PC-3 (cell line): Measurements from ENCODE around the gene MCF2L2. TPM values are rescaled to one million over a fixed set of nuclear protein-coding genes. Genes with fewer than 3 reads are reported as not detected.
"Not testable (repeated sequence)": the region's sequence is repeated elsewhere in the genome, so short reads cannot be mapped to it uniquely, and the experiment has no call there.

Experiments
- ATAC-seq: fragments of 200-7000 bp; cut with Tn5 transposase; 2 replicates; pipeline ENCODE4 v1.9.1; 2020; ENCODE audit warnings: mild to moderate bottlenecking, moderate library complexity
- BruUV-seq: library from RNA; stranded (reverse); fragments of 400-500 nt; replicated peaks from 2 replicates; lab custom pipeline; 2021; lab: Mats Ljungman, UMichigan
- CTCF ChIA-PET: fragments of 300-600 bp; sonication (Branson Sonifier 250); formaldehyde crosslinking; loops from one replicate; lab custom pipeline; 2022; ENCODE audit warnings: antibody characterized with exemption; lab: Charles Lee
- POLR2A ChIA-PET: fragments of 300-600 bp; sonication (Branson Sonifier 250); formaldehyde crosslinking; loops from one replicate; lab custom pipeline; 2022; ENCODE audit warnings: antibody characterized with exemption; ENCODE audit not compliant: unreplicated experiment; lab: Charles Lee
- DNase-seq: peaks from one replicate; pipeline ENCODE4 v3.0.0-alpha.2; 2015
- H2AFZ ChIP-seq: fragments of 300-600 bp; sonication (generic); 2 replicates; pipeline ENCODE4 v1.6.0; 2016; ENCODE audit warnings: antibody characterized with exemption, low read length
- H3F3A ChIP-seq: fragments of 300-600 bp; sonication (generic); one replicate; pipeline ENCODE4 v1.6.0; 2017; ENCODE audit warnings: antibody characterized with exemption, low read length, control low read depth, mild to moderate bottlenecking; ENCODE audit not compliant: unreplicated experiment
- H3K27ac ChIP-seq: fragments of 300-600 bp; sonication (generic); 2 replicates; pipeline ENCODE4 v1.5.1; 2016; ENCODE audit warnings: mild to moderate bottlenecking, low read length
- H3K27me3 ChIP-seq: fragments of 300-600 bp; sonication (generic); 2 replicates; pipeline ENCODE4 v1.6.1; 2016; ENCODE audit warnings: low read length, mixed read lengths
- H3K36me3 ChIP-seq: fragments of 300-600 bp; sonication (generic); 2 replicates; pipeline ENCODE4 v1.6.1; 2016; ENCODE audit warnings: low read depth, mixed run types, low read length, mixed read lengths
- H3K4me1 ChIP-seq: fragments of 300-600 bp; sonication (generic); 2 replicates; pipeline ENCODE4 v1.5.1; 2016; ENCODE audit warnings: low read length; ENCODE audit not compliant: insufficient read depth
- H3K4me2 ChIP-seq: fragments of 300-600 bp; sonication (generic); 2 replicates; pipeline ENCODE4 v1.6.0; 2016; ENCODE audit warnings: low read length
- H3K4me3 ChIP-seq: fragments of 300-600 bp; sonication (generic); 2 replicates; pipeline ENCODE4 v1.5.1; 2016; ENCODE audit warnings: mild to moderate bottlenecking, low read length, mixed read lengths
- H3K79me2 ChIP-seq: fragments of 300-600 bp; sonication (generic); 2 replicates; pipeline ENCODE4 v1.6.1; 2017; ENCODE audit warnings: low read length, mixed read lengths
- H3K9ac ChIP-seq: fragments of 300-600 bp; sonication (generic); 2 replicates; pipeline ENCODE4 v1.6.0; 2016; ENCODE audit warnings: mild to moderate bottlenecking, low read length
- H3K9me2 ChIP-seq: fragments of 300-600 bp; sonication (generic); replicated peaks from 2 replicates; pipeline ENCODE4 v1.6.1; 2016; ENCODE audit warnings: mixed run types, low read length, mixed read lengths
- H3K9me3 ChIP-seq: fragments of 300-600 bp; sonication (generic); 2 replicates; pipeline ENCODE4 v1.6.1; 2016; ENCODE audit warnings: low read length, mixed read lengths
- H4K20me1 ChIP-seq: fragments of 300-600 bp; sonication (generic); 2 replicates; pipeline ENCODE4 v1.6.1; 2016; ENCODE audit warnings: low read length, mixed read lengths
- EZH2 ChIP-seq: fragments of 300-600 bp; sonication (generic); IDR thresholded peaks from one replicate; pipeline ENCODE4 v1.6.1; 2017; ENCODE audit warnings: antibody characterized with exemption, mild to moderate bottlenecking, low read length; ENCODE audit not compliant: unreplicated experiment
- EZH2phosphoT487 ChIP-seq: fragments of 300-600 bp; sonication (generic); IDR thresholded peaks from 2 replicates; pipeline ENCODE4 v1.6.1; 2018; ENCODE audit warnings: mild to moderate bottlenecking, antibody characterized with exemption, low read length, borderline replicate concordance
- intact Hi-C: fragments of 100-400 bp; cut with micrococcal nuclease; formaldehyde crosslinking; loops from 2 replicates; pipeline ENCODE4 v1.9.0; 2023
- total RNA-seq: library from RNA; depleted of rRNA; stranded (reverse); fragments of >200 nt; gene quantifications from 2 replicates; pipeline ENCODE4 v1.2.3, GENCODE V29; 2014
- TF ChIP-seq, protein P1 (sequence below): fragments of 300-600 bp; sonication (generic); conservative IDR thresholded peaks from 2 replicates; pipeline ENCODE4 v1.5.1; 2017; ENCODE audit warnings: antibody characterized with exemption, low read depth, mild to moderate bottlenecking, low read length

The MCF2L2 gene
- total RNA-seq, 1 experiment from 2014 or later: 3.6 TPM

DNA sequence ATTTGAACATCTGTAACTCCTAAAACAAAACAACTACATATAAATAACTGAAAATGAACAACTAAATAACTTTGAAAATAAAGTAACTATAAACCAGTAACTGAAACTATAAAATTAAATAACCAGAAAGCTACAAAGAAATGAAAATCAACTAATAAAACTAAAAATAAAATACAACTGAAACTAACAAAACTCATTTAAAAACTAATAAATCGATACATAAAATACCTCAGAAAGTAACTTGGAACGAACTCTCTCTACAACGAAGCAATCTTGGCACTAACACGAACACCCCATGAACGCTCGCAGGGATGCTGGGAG, 249.9 kb downstream of the MCF2L2 start:
- H3K36me3 ChIP-seq: no peaks in the 10 kb centered on the region
- intact Hi-C loops: no loop called here
- peaks cover 17% of the 10 kb centered on the region; the same call in 1 of the 2 replicates for H3K4me1 ChIP-seq
- H3K27ac ChIP-seq: no peak overlapping the region
- ATAC-seq (no peak), DNase-seq (no peak)
- H2AFZ ChIP-seq: peak overlapping the region; percentile 87
- no peaks in the 10 kb centered on the region for H3F3A ChIP-seq
- ChIA-PET POLR2A (interaction anchor here (0.7 kb wide), 2 partner anchors 14 to 243 kb away, joined by 3 to 7 read pairs; no protein-coding TSS in a partner anchor), CTCF (interaction anchor here (0.6 to 2.8 kb wide), 3 partner anchors 55 to 207 kb away, joined by 3 to 25 read pairs (median 3); no protein-coding TSS in a partner anchor)
- H3K4me3 ChIP-seq: peak overlapping the region; percentile 85
- H3K27me3 ChIP-seq: no peaks in the 10 kb centered on the region
- no peaks in the 10 kb centered on the region for H3K9me3 ChIP-seq
- no peaks in the 10 kb centered on the region for H3K9me2 ChIP-seq
- H3K9ac ChIP-seq: peak overlapping the region; percentile 65
- no peaks in the 10 kb centered on the region for H4K20me1 ChIP-seq
- BruUV-seq: no TSS peak
- no peaks in the 10 kb centered on the region for H3K79me2 ChIP-seq
- peak overlapping the region; percentile 94 for H3K4me2 ChIP-seq
- no peak for TF ChIP-seq EZH2phosphoT487
- TF ChIP-seq, protein P1, sequence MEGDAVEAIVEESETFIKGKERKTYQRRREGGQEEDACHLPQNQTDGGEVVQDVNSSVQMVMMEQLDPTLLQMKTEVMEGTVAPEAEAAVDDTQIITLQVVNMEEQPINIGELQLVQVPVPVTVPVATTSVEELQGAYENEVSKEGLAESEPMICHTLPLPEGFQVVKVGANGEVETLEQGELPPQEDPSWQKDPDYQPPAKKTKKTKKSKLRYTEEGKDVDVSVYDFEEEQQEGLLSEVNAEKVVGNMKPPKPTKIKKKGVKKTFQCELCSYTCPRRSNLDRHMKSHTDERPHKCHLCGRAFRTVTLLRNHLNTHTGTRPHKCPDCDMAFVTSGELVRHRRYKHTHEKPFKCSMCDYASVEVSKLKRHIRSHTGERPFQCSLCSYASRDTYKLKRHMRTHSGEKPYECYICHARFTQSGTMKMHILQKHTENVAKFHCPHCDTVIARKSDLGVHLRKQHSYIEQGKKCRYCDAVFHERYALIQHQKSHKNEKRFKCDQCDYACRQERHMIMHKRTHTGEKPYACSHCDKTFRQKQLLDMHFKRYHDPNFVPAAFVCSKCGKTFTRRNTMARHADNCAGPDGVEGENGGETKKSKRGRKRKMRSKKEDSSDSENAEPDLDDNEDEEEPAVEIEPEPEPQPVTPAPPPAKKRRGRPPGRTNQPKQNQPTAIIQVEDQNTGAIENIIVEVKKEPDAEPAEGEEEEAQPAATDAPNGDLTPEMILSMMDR: no peak
- no peak for TF ChIP-seq EZH2

DNA sequence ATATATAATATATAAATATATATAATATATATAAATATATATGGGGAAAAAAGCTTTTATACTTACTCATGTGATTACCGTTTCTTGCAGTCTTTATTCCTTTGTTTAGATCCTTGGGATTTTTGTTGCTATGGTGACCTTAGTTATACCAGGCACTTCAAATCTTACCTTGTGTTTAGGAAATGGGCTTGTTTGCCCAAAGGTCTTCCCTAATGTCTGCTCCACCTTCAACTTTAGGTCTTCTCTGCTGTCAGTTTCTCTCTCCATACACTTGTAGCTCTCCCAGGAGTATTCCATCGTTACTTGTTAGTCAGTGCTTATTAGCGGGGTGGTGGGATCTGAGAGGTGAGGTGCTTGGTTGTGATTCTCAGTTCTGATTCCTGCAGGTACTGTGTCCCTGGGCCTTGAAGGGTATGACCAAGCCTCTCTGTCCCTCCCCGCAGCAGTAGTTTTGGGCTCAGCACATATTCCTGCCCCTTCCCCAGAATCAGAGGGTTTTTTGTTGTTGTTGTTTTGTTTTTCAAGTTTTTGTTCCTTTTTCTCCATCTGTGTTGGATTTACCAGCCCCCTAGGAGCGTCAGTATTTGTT, 256.3 kb downstream of the MCF2L2 start:
- no peak overlapping the region for H3K9ac ChIP-seq
- intact Hi-C loops: no loop called here
- no peaks in the 10 kb centered on the region for H4K20me1 ChIP-seq
- H3F3A ChIP-seq: no peaks in the 10 kb centered on the region
- H3K27me3 ChIP-seq: no peaks in the 10 kb centered on the region
- no peaks in the 10 kb centered on the region for H3K9me2 ChIP-seq
- H3K27ac ChIP-seq: no peak overlapping the region
- H3K79me2 ChIP-seq: no peaks in the 10 kb centered on the region
- H3K4me1 ChIP-seq: no peaks in the 10 kb centered on the region
- ATAC-seq: no peak
- H3K4me2 ChIP-seq: no peak overlapping the region
- CTCF ChIA-PET: no interaction called here
- no TSS peak for BruUV-seq
- TF ChIP-seq EZH2phosphoT487: no peak
- TF ChIP-seq, protein P1: no peak
- no peak for TF ChIP-seq EZH2
- POLR2A ChIA-PET: no interaction called here
- no peak overlapping the region for H2AFZ ChIP-seq
- H3K9me3 ChIP-seq: no peaks in the 10 kb centered on the region
- DNase-seq: no peak
- no peaks in the 10 kb centered on the region for H3K36me3 ChIP-seq
- no peak overlapping the region for H3K4me3 ChIP-seq

DNA sequence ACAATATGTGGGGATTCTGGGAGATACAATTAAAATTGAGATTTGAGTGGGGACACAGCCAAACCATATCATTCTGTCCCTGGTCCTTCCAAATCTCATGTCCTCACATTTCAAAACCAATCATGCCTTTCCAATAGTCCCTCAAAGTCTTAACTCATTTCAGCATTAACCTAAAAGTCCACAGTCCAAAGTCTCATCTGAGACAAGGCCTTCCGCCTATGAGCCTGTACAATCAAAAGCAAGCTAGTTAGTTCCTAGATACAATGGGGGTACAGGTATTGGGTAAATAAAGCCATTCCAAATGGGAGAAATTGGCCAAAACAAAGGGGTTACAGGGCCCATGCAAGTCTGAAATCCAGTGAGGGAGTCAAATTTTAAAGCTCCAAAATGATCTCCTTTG, 260.4 kb downstream of the MCF2L2 start:
- BruUV-seq, H3K9me3 ChIP-seq, H3K4me2 ChIP-seq, intact Hi-C loops, H3K4me1 ChIP-seq, POLR2A ChIA-PET, H4K20me1 ChIP-seq, H3K79me2 ChIP-seq, H3K27ac ChIP-seq, DNase-seq, H3K27me3 ChIP-seq, ATAC-seq, H3F3A ChIP-seq, H3K36me3 ChIP-seq, H3K9me2 ChIP-seq, CTCF ChIA-PET, H2AFZ ChIP-seq, H3K9ac ChIP-seq, H3K4me3 ChIP-seq: not testable (repeated sequence)
